Tibial nerve (tissue), 3 donors: ENCODE results near the gene RBM45.

Experiments
- CTCF ChIP-seq, 5 experiments: fragments of 200-600 bp in 3 of 5; fragments of 450-650 bp in 2 of 5; sonication (generic) in 3 of 5; IDR thresholded peaks; one replicate each; pipeline ENCODE4 v1.5.1; 2016 to 2019; ENCODE audit warnings: antibody characterized with exemption in 5 of 5, mild to moderate bottlenecking in 3 of 5, moderate library complexity in 2 of 5
- POLR2A ChIP-seq, 2 donors: fragments of 450-650 bp; IDR thresholded peaks; one replicate each; pipeline ENCODE4 v1.6.1; 2017; ENCODE audit warnings: antibody characterized with exemption in 2 of 2, mild to moderate bottlenecking in 2 of 2, moderate library complexity in 2 of 2

- TF ChIP-seq CTCF (IDR thresholded peaks at IDR 0.05) (no peak), POLR2A (IDR thresholded peaks at IDR 0.05) (no peak)
Observed at GRCh38 chr2:178069551-178069950, 42.7 kb upstream of the RBM45 start.
